HG03108 (cell line): ENCODE data around the gene REM1.
"Not testable (repeated sequence)": the region's sequence is repeated elsewhere in the genome, so short reads cannot be mapped to it uniquely, and the experiment has no call there.

Experiments
- ATAC-seq: cut with Tn5 transposase; IDR thresholded peaks from one replicate; pipeline ENCODE4 v1.9.1; 2021; ENCODE audit warnings: moderate library complexity; ENCODE audit not compliant: unreplicated experiment

The REM1 gene

GRCh38 chr20:31484001-31484400 lies 8.9 kb downstream of the REM1 start:
- ATAC-seq = no peak

- no peak for ATAC-seq
Observed at GRCh38 chr20:31485450-31486339, 10.6 kb downstream of the REM1 start.

GRCh38 chr20:31488115-31488514 lies 13.0 kb downstream of the REM1 start:
- no peak for ATAC-seq

DNA sequence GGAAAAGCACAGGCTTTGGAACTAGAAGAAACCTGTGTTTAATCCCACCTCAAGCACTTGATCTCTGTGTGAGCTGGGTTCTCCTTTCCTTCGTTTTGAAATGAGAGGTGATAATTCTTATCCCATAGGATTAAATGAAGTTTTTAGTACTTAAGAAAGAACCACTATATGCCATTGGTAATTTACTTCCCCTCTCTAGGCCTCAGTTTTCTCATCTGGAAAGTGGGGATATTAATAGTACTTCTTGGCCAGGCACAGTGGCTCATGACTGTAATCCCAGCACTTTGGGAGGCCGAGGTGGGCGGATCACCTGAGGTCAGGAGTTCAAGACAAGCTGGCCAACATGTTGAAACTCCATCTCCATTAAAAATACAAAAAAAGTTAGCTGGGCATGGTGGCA lies 14.1 kb downstream of the REM1 start:
- ATAC-seq = no peak

DNA sequence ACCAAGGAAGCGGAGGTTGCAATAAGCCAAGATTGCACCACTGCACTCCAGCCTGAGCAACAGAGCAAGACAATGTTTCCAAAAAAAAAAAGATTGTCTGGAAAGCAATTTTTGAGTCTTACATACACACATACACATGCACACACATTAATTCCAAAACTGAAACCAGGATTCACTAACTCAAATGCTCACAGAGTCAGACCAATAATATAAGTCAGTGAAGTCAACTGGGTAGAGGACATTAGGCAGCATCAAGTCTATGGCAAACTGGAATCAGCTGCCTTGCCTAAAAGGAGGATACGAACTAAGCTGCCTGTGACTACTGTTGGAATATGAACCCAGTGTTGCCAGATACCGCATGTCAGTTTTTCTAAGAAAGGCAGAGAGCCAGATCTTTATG lies 15.7 kb downstream of the REM1 start:
- no peak for ATAC-seq

- ATAC-seq = no peak
Observed at GRCh38 chr20:31494131-31494530, 19.0 kb downstream of the REM1 start.

DNA sequence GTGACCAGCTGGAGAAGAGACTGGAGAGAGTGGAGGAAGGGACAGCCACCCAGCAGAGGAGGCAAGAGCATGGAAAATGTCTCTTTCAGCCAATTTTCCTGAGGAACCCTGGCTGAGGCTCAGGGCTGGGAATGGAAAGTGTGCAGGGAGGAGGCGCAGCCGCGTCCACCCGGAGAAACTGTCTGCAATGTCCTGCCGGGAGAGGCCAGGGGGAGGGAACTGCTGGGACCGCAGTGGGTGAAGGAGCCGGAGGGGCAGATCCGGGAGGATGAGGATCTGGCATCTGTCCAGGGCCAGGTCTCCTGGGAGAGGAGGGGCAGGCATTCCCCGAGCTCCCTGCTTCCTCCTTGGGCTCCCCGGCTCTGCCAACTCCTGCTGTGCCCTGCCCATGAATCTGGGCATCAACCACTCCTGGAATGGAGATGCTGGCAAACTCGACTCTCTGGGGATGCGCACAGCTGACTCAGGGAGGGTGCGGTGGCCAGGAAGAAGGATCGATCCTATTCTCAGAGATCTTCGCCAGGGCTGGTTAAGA lies 21.7 kb downstream of the REM1 start:
- ATAC-seq = no peak

DNA sequence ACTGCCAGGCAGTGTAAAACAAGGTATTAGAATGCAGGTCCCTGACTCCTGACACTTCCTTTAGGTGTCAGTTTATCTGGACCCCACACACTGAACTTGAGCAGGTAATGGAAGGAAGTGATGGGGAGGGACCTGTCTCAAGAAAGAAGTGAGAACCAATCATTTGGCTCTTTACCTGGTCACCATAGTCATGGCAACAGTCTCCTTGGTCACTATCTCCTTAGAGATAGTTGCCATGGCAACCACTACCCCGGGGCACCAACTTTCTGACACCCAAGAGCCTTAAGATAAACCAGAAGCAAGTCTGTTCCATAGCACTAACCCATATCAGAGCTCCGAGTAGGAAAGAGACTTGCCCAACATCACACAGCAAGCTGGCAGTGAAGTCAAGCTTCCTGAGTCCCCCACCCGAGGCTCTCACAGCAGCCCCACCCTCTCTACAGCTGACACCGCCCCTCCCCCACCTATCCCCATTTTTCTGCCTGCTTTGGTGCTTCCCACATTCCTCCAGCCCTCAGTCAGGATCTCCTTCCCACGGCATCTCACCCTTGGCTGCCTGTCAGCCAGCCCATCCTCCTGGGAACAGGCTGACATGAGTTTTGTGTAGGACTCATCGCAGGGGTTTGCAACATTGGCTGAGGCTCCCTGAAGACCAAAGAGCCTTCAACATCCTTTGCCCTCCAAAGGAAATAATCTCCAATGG lies 22.9 kb downstream of the REM1 start:
- no peak for ATAC-seq

GRCh38 chr20:31500527-31500926 lies 25.4 kb downstream of the REM1 start:
- no peak for ATAC-seq

GRCh38 chr20:31502884-31503673 lies 28.0 kb downstream of the REM1 start:
- peak; percentile 69 for ATAC-seq

DNA sequence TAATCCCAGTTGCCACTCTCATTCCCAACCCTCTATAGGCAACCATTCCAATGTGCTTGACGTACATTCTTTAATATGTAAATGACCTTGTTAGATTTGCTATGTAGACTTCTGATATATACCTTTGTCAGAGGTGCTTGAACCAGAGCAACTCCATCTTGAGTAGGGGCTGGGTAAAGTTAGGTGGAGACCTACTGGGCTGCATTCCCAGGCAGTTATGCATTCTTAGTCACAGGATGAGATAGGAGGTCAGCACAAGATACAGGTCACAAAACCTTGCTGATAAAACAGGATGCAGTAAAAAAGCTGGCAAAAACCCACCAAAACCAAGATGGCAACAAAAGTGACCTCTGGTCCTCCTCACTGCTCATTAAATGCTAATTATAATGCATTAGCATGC lies 30.8 kb downstream of the REM1 start:
- ATAC-seq = no peak

GRCh38 chr20:31508517-31509244 lies 33.6 kb downstream of the REM1 start:
- no peak for ATAC-seq

- peak; percentile 83 for ATAC-seq
Observed at GRCh38 chr20:31514154-31515071, 39.3 kb downstream of the REM1 start, which contains the start of gene HM13. TSS of gene HM13 (plus strand) at chr20:31514442. CDS start at chr20:31514552, 110 bp downstream.

GRCh38 chr20:31515072-31515774 lies 40.1 kb downstream of the REM1 start:
- no peak for ATAC-seq

GRCh38 chr20:31515775-31516107 lies 40.7 kb downstream of the REM1 start:
- ATAC-seq = no peak

- ATAC-seq = no peak
Observed at GRCh38 chr20:31516166-31516565, 41.1 kb downstream of the REM1 start.

- no peak for ATAC-seq
Observed at GRCh38 chr20:31516651-31517050, 41.6 kb downstream of the REM1 start.

DNA sequence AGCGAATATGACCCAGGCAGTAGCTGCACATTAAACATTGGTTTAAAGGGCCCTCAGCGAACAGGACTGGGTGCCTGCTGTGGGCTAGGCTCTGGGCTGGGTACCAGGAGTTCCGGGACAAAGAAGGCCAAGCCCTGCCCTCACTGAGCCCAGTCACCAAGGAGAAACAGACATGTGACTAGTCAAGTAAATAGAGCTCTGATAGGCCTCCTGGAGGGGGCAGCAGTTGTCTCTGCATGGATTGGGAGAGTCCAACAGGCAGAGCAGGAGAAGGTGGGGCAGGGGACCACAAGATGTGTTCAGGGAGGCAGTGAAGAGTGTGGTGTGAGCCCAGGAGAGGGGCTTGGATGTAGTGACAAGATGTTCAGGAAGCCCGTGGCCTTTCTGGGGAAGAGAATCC lies 42.3 kb downstream of the REM1 start:
- no peak for ATAC-seq

GRCh38 chr20:31521267-31521666 lies 46.2 kb downstream of the REM1 start:
- ATAC-seq = not testable (repeated sequence)
